WERI-Rb-1 (cell line): Measurements from ENCODE around the gene KRT10.

Source experiments
- DNase-seq: peaks from one replicate; pipeline ENCODE4 v3.0.0-alpha.2; 2020
- H3K27ac ChIP-seq: fragments of 250-450 bp; sonication (Bioruptor Pico); 2 replicates; pipeline ENCODE4 v1.5.1; 2020; ENCODE audit warnings: mild to moderate bottlenecking, moderate library complexity
- H3K27me3 ChIP-seq: fragments of 250-450 bp; sonication (Bioruptor Pico); 2 replicates; pipeline ENCODE4 v1.5.1; 2021; ENCODE audit warnings: mild to moderate bottlenecking, low read depth, moderate library complexity; ENCODE audit not compliant: insufficient read depth, severe bottlenecking
- H3K36me3 ChIP-seq: fragments of 250-450 bp; sonication (Bioruptor Pico); 2 replicates; pipeline ENCODE4 v1.5.1; 2020; ENCODE audit warnings: mild to moderate bottlenecking, moderate library complexity
- H3K4me3 ChIP-seq: 2 replicates; pipeline ENCODE4 v1.5.1; 2011; ENCODE audit warnings: low read depth, mild to moderate bottlenecking, control low read depth, low read length
- H3K9me3 ChIP-seq: fragments of 250-450 bp; sonication (Bioruptor Pico); 2 replicates; pipeline ENCODE4 v1.5.1; 2021; ENCODE audit warnings: mild to moderate bottlenecking, moderate library complexity; ENCODE audit not compliant: severe bottlenecking
- TF ChIP-seq, protein P1 (sequence below): IDR thresholded peaks from 2 replicates; pipeline ENCODE4 v1.5.1; 2011; ENCODE audit warnings: low read depth, mild to moderate bottlenecking, control low read depth, inconsistent platforms, low read length

Gene KRT10

DNA sequence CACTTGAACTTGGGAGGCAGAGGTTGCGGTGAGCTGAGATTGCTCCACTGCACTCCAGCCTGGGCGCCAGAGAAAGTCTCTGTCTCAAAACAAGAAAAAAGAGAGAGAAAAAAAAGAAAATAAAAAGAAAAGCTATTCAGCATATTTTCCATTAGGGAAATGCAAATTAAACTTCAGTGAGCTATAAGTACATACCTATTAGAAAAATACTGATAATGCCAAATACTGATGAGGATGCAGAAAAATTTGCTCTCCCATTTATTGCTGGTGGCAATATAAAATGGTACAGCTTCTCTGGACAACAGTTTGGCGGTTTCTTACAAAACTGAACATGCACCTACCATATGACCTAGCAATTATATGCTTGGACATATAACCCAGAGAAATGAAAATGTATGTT is 9.8 kb downstream of the KRT10 start:
- Histone ChIP-seq H3K27ac (no peak overlapping the region), H3K36me3 (no peaks in the 10 kb centered on the region), H3K4me3 (no peak overlapping the region), H3K9me3 (peaks cover 10% of the 10 kb centered on the region), H3K27me3 (peaks cover 51% of the 10 kb centered on the region)
- no peak for DNase-seq
- TF ChIP-seq, protein P1, sequence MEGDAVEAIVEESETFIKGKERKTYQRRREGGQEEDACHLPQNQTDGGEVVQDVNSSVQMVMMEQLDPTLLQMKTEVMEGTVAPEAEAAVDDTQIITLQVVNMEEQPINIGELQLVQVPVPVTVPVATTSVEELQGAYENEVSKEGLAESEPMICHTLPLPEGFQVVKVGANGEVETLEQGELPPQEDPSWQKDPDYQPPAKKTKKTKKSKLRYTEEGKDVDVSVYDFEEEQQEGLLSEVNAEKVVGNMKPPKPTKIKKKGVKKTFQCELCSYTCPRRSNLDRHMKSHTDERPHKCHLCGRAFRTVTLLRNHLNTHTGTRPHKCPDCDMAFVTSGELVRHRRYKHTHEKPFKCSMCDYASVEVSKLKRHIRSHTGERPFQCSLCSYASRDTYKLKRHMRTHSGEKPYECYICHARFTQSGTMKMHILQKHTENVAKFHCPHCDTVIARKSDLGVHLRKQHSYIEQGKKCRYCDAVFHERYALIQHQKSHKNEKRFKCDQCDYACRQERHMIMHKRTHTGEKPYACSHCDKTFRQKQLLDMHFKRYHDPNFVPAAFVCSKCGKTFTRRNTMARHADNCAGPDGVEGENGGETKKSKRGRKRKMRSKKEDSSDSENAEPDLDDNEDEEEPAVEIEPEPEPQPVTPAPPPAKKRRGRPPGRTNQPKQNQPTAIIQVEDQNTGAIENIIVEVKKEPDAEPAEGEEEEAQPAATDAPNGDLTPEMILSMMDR = no peak

DNA sequence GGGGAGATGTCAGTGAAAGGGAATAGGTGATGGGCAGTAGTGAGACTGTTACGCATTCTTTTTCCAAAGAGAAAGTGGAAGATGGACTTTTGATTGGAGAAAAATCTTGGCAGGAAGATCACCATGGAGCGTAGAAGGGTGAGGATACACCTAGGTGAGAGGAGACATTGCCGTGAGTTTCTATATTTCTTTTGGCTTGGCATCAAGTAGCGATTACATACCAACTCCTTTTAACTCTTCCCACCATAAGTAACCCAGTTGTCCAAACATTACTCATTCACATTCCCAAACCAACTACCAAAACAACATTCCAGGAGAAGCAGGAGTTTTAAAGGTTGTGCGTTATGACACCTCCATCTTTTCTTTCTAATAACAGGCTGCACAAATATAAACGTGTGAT is 11.9 kb downstream of the KRT10 start:
- Histone ChIP-seq H3K27me3 (peaks cover 73% of the 10 kb centered on the region), H3K4me3 (no peak overlapping the region), H3K36me3 (no peaks in the 10 kb centered on the region), H3K9me3 (peaks cover 7% of the 10 kb centered on the region), H3K27ac (no peak overlapping the region)
- TF ChIP-seq, protein P1 = no peak
- no peak for DNase-seq

DNA sequence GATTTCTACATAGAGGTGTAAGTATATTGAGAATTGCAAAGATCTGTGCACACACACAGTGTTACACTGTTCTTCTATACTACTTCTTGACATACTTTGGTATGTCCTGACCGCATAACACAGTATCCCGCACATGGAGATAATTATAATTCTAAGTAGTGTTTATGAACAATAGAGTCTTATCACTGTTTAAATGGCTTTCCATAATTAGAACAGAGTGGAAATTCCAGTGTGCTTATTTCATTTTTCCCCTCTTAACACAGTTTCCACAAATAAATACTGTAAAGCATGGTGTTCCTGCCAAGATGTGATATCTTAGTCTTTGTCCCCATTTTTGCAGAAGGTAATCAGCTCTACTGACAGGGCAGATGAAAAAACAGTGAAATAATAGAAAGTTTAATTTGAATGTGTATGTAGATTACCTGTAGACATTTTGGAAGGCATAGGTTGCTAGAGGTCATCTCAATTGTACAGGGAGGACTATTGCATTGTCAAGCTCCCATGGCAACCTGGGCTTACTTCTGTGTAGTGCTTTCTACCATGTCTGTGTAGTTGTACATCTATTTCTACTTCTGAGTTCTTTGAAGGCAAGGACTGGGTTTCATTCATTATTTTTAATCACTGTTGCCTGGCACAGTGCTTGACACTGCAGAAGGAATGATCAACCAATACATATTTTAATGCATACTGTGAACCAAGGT is 12.5 kb downstream of the KRT10 start:
- Histone ChIP-seq H3K36me3 (no peaks in the 10 kb centered on the region), H3K27ac (no peak overlapping the region)

DNA sequence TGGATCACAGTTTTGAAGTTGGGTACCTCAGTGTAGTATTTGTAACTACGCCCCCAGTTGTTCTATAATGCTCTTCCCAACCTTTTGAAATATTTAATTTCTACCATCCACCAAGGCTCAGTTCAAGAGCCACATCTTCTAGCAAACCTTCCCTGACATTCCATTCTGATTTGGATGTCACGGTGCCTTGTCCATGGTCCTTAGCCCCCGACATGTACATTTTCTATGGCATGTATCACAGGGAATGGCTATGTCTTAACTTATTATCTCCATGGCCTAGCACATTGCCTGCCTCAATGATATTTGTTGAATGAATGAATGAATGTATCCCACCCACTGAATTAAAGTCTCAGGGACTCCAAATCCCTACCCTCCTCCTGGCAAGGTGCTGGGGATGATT is 16.3 kb downstream of the KRT10 start:
- Histone ChIP-seq H3K36me3 (no peaks in the 10 kb centered on the region), H3K9me3 (peaks cover 6% of the 10 kb centered on the region), H3K27me3 (peaks cover 89% of the 10 kb centered on the region), H3K27ac (no peak overlapping the region), H3K4me3 (no peak overlapping the region)
- DNase-seq = no peak
- TF ChIP-seq, protein P1 = no peak

More for the DNA sequence above, 12.5 kb downstream of the KRT10 start:
- peaks cover 79% of the 10 kb centered on the region for H3K27me3 ChIP-seq
- TF ChIP-seq, protein P1 = no peak
- peaks cover 11% of the 10 kb centered on the region for H3K9me3 ChIP-seq
- DNase-seq = no peak
- H3K4me3 ChIP-seq = no peak overlapping the region

DNA sequence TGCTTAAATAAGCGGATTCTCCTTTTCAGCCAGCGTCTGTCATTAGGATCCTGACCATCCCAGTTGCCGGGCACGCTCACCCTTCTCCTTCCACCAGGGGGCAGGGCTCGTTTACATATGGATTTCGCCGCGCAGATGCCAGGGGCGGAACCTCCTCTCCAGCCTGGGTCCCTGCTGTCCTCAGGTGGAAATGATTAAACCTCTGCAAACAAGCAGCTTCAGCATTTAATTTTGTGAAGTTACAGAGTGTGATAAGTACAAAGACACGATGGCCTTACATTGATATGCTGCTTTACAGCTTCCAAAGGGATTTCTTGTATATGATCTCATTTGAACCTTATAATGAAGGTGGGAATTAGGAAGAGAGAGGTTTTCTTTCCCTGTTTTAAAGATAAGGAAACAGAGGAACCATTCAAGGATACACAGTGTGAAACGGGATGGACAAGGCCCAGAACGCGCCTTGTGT is 18.8 kb downstream of the KRT10 start:
- peaks cover 94% of the 10 kb centered on the region for H3K27me3 ChIP-seq

More for the DNA sequence above, 18.8 kb downstream of the KRT10 start:
- Histone ChIP-seq H3K4me3 (no peak overlapping the region), H3K27ac (no peak overlapping the region), H3K9me3 (peaks cover 6% of the 10 kb centered on the region), H3K36me3 (no peaks in the 10 kb centered on the region)
- peak; percentile 89 for DNase-seq
- TF ChIP-seq, protein P1 = peak; percentile 89
